HepG2 (cell line): Measurements from ENCODE around the gene BTN1A1. TPM values are rescaled to one million over a fixed set of nuclear protein-coding genes. Genes with fewer than 3 reads are reported as not detected.
A peak's percentile ranks its signal among the peaks of the same experiment; 100 is the strongest.

Experiments used
- BATF2 ChIP-seq: sonication (generic); formaldehyde crosslinking; IDR thresholded peaks from 2 replicates; pipeline ENCODE4 v1.8.0; 2022; ENCODE audit warnings: mild to moderate bottlenecking, missing genetic modification reagents, moderate library complexity
- HIVEP1 ChIP-seq: sonication (generic); formaldehyde crosslinking; IDR thresholded peaks from 2 replicates; pipeline ENCODE4 v1.4.0; 2020; ENCODE audit warnings: mild to moderate bottlenecking, missing genetic modification reagents
- HOMEZ ChIP-seq: IDR thresholded peaks from 2 replicates; pipeline ENCODE4 v1.6.1; 2016; ENCODE audit warnings: low read depth
- ISL2 ChIP-seq: sonication (generic); formaldehyde crosslinking; IDR thresholded peaks from 2 replicates; pipeline ENCODE4 v1.5.0; 2020; ENCODE audit warnings: missing genetic modification reagents
- NFYB ChIP-seq: sonication (generic); formaldehyde crosslinking; IDR thresholded peaks from 2 replicates; pipeline ENCODE4 v1.4.0; 2020; ENCODE audit warnings: missing genetic modification reagents
- POLR2A ChIP-seq, 2 experiments: IDR thresholded peaks; 2 replicates each; pipeline ENCODE4 v1.6.1; 2011; ENCODE audit warnings: low read depth in 2 of 2, low read length in 2 of 2, mild to moderate bottlenecking in 1 of 2, moderate library complexity in 1 of 2; ENCODE audit not compliant: insufficient read depth in 1 of 2
- PREB ChIP-seq: sonication (generic); formaldehyde crosslinking; IDR thresholded peaks from 2 replicates; pipeline ENCODE4 v1.4.0; 2020; ENCODE audit warnings: missing genetic modification reagents
- RBM22 ChIP-seq: fragments of 200-400 bp; formaldehyde crosslinking; optimal IDR thresholded peaks from 2 replicates; pipeline ENCODE3; 2017; ENCODE audit warnings: mild to moderate bottlenecking, low read length, moderate library complexity
- SNAPC2 ChIP-seq: sonication (generic); formaldehyde crosslinking; IDR thresholded peaks from 2 replicates; pipeline ENCODE4 v1.8.1; 2022; ENCODE audit warnings: mild to moderate bottlenecking, missing genetic modification reagents
- TBX2 ChIP-seq: sonication (generic); formaldehyde crosslinking; IDR thresholded peaks from 2 replicates; pipeline ENCODE4 v1.5.0; 2020; ENCODE audit warnings: missing genetic modification reagents, mild to moderate bottlenecking, borderline replicate concordance
- TEAD3 ChIP-seq: optimal IDR thresholded peaks from 2 replicates; pipeline ENCODE3; 2016; ENCODE audit warnings: borderline replicate concordance
- TEF ChIP-seq: sonication (generic); formaldehyde crosslinking; IDR thresholded peaks from 2 replicates; pipeline ENCODE4 v1.5.0; 2020; ENCODE audit warnings: missing genetic modification reagents
- TOE1 ChIP-seq: sonication (generic); formaldehyde crosslinking; IDR thresholded peaks from 2 replicates; pipeline ENCODE4 v1.4.0; 2020; ENCODE audit warnings: mild to moderate bottlenecking, missing genetic modification reagents
- TRIM22 ChIP-seq: fragments of 450-650 bp; IDR thresholded peaks from 2 replicates; pipeline ENCODE4 v1.6.1; 2017
- ZBTB3 ChIP-seq: sonication (generic); formaldehyde crosslinking; IDR thresholded peaks from 2 replicates; pipeline ENCODE4 v1.4.0; 2020; ENCODE audit warnings: low read depth, mild to moderate bottlenecking, moderate library complexity, missing genetic modification reagents, borderline replicate concordance
- ZFP1 ChIP-seq: IDR thresholded peaks from 2 replicates; pipeline ENCODE4 v1.6.1; 2016
- ZFP37 ChIP-seq: sonication (generic); formaldehyde crosslinking; IDR thresholded peaks from 2 replicates; pipeline ENCODE4 v1.4.0; 2020; ENCODE audit warnings: missing genetic modification reagents, borderline replicate concordance
- ZFP82 ChIP-seq: sonication (generic); formaldehyde crosslinking; IDR thresholded peaks from 2 replicates; pipeline ENCODE4 v1.5.1; 2020; ENCODE audit warnings: mild to moderate bottlenecking, missing genetic modification reagents, borderline replicate concordance
- ZNF253 ChIP-seq: sonication (generic); formaldehyde crosslinking; IDR thresholded peaks from 2 replicates; pipeline ENCODE4 v1.8.0; 2022; ENCODE audit warnings: mild to moderate bottlenecking, missing genetic modification reagents, borderline replicate concordance
- ZNF331 ChIP-seq: sonication (generic); formaldehyde crosslinking; IDR thresholded peaks from 2 replicates; pipeline ENCODE4 v1.4.0; 2020; ENCODE audit warnings: missing genetic modification reagents
- ZNF335 ChIP-seq: sonication (generic); formaldehyde crosslinking; IDR thresholded peaks from 2 replicates; pipeline ENCODE4 v1.4.0; 2020; ENCODE audit warnings: missing genetic modification reagents
- ZNF800 ChIP-seq: sonication (generic); formaldehyde crosslinking; IDR thresholded peaks from 2 replicates; pipeline ENCODE4 v1.4.0; 2020; ENCODE audit warnings: missing genetic modification reagents
- polyA plus RNA-seq, 8 experiments: library from polyadenylated mRNA; depleted of rRNA in 3 of 8; stranded (reverse) in 7 of 8; unstranded in 1 of 8; fragments of >200 nt; fragmentation: Illumina TruSeq in 4 of 8; extraction: Trizol in 4 of 8; gene quantifications; 2 replicates each; pipeline versions ENCODE4 v1.2.1 to v1.2.3, GENCODE V29; 2011 to 2016; ENCODE audit warnings: low read depth in 4 of 8, missing spikeins in 1 of 8, mixed read lengths in 1 of 8; ENCODE audit not compliant: insufficient read depth in 1 of 8
- total RNA-seq, 5 experiments: library from RNA; depleted of rRNA; stranded (reverse); fragments of >200 nt; fragmentation: Illumina TruSeq; extraction: Trizol; gene quantifications; 2 replicates each; pipeline ENCODE4 v1.2.3, GENCODE V29; 2016; ENCODE audit warnings: low read depth in 1 of 5

Gene BTN1A1
- total and polyA plus RNA-seq, 2 of the 13 experiments (the other 11 are each of a cell fraction or from before 2014, with no cell fraction given), result 0.04 TPM; not detected in 1

- 0 out of 2 replicates have a peak, but pooled peaks have one; percentile 63 for TF ChIP-seq ZNF253 (CRISPR knock-in tag)
- peak; percentile 79; the same call in 1 of the 2 replicates for TF ChIP-seq TOE1 (CRISPR knock-in tag)
- TF ChIP-seq ZFP82 (CRISPR knock-in tag), result 0 out of 2 replicates have a peak, but pooled peaks have one; percentile 63
- TF ChIP-seq ZBTB3 (CRISPR knock-in tag), result no peak
- peak in 1 of 2 experiments; percentile 65; a peak in 2 of 4 replicates for TF ChIP-seq POLR2A (IDR thresholded peaks at IDR 0.05; ENCODE audit: insufficient read depth in 1 of 2, low read depth in 2 of 2, low read length in 2 of 2)
- TF ChIP-seq ZFP1 (CRISPR knock-in tag), result peak; percentile 61; the same call in 1 of the 2 replicates
- TF ChIP-seq HOMEZ, result no peak
- peak; percentile 52; the same call in 1 of the 2 replicates for TF ChIP-seq HIVEP1 (CRISPR knock-in tag)
- peak; percentile 52; the same call in 1 of the 2 replicates for TF ChIP-seq TBX2
- peak; percentile 24; the same call in 1 of the 2 replicates for TF ChIP-seq NFYB (CRISPR knock-in tag)
- no peak for TF ChIP-seq PREB (CRISPR knock-in tag)
- TF ChIP-seq ZNF800 (CRISPR knock-in tag), result no peak
- TF ChIP-seq ZNF335, result no peak
- TF ChIP-seq TEF, result peak; percentile 39; the same call in 1 of the 2 replicates
- peak; percentile 57; the same call in 1 of the 2 replicates for TF ChIP-seq ZNF331 (CRISPR knock-in tag)
- TF ChIP-seq ZFP37, result peak; percentile 79; the same call in 1 of the 2 replicates
- TF ChIP-seq TEAD3 (CRISPR knock-in tag), result peak; percentile 5
- TF ChIP-seq TRIM22, result no peak
- no peak; the same call in 1 of the 2 replicates for TF ChIP-seq ISL2 (CRISPR knock-in tag)
- TF ChIP-seq SNAPC2 (CRISPR knock-in tag), result peak; percentile 93
- TF ChIP-seq RBM22, result peak; percentile 53
- peak; percentile 70; the same call in 1 of the 2 replicates for TF ChIP-seq BATF2 (CRISPR knock-in tag)
These were observed 20.2 kb downstream of the BTN1A1 start (continued) for GRCh38 chr6:26520237-26520849.
